Eye (tissue), 1 donor: ENCODE data around the gene TUBA1B.
A peak's percentile ranks its signal among the peaks of the same experiment; 100 is the strongest.

Source experiments
- DNase-seq: peaks from one replicate; pipeline ENCODE4 v3.0.0-alpha.2; 2015

TUBA1B gene

DNA sequence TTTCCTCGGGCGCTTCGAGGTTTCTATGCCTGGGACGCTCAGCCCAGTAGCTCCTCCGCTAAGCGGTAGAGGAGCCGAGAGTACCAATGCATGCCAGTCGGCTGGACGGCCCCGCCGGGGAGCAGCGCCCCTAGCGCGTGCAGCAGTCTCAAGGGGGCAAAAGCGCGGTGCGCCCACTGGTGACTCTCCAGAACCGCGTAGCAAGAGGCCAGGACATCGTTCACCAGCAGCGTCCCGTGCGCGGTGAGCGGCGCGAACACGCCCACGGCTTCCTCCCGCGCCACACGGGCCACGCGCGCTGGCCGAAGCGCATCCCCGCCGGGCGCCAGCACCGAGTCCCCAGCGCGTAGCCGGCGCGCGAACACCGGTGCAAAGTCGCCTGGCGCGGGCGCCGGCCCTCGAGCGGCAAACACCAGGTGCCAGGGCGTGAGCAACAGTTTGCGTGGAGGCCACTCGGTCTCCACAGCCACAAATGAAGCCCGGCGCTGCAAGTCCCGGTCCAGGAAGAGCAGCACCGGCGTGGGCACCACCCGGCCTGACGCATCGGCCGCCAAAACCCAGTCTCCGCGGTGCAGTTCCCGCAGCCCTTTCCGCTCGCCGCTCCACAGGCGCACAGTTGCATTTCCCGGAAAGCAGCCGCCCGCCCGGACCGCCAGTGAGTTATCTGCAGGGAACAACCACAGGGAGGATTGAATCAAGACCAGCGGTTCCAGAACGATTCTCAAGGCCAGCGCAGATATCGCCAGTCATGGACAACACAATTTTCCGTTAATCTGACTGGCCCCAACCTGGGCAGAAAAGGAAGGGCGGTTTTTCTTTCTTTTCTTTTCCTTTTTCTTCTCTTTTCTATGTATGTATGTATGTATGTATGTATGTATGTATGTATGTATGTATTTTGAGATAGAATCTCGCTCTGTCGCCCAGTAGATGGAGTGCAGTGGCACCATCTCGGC lies 41.1 kb downstream of the TUBA1B start:
- DNase-seq = peak; percentile 69

- no peak for DNase-seq
These were observed 42.3 kb downstream of the TUBA1B start for GRCh38 chr12:49088932-49089330.

- peak; percentile 93 for DNase-seq
These were observed 42.9 kb downstream of the TUBA1B start for GRCh38 chr12:49088150-49088931.

GRCh38 chr12:49086116-49086515 lies 45.1 kb downstream of the TUBA1B start:
- DNase-seq = no peak

DNA sequence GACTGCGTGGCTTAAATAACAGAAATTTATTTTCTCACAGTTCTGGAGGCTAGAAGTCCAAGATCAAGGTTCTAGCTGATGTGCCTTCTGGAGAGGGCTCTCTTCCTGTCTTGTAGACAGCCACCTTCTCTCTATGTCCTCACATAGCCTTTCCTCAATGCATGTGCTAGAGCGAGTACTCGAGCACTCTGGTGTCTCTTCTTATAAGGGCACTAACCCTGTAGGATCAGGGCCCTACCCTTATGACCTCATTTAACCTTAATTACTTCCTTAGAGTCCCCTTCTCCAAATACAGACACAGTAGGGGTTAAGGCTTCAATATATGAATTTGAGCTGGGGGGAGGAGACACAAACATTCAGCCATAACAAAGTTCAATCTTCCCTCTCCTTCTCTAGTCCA lies 46.8 kb downstream of the TUBA1B start:
- DNase-seq = no peak

DNA sequence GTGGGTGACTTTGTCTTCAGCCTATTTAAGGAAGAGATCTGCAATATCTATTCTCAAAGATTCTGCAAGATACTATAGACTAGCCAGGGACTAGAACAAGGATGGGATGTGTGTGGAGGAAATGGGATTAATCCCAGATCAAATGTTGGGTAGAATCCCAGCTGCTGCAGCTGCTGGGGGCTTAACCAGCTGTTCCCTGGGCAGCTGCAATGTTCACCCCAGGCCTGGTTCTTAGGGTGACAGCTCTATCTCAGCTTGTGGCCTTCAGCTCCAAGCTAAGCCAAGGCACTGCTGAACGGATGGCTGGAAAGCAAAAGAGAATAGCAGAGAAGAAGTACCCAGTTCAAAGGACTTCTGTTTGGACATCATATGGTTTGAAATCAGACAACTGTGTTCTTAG lies 51.4 kb downstream of the TUBA1B start:
- peak; percentile 24 for DNase-seq
